IMR-90 (cell line): ENCODE measurements around the gene COG1. TPM values are rescaled to one million over a fixed set of nuclear protein-coding genes. Genes with fewer than 3 reads are reported as not detected.

Experiments used
- ATAC-seq: fragments of 200-7000 bp; cut with Tn5 transposase; 2 replicates; pipeline ENCODE4 v1.9.1; 2020; ENCODE audit warnings: low read depth, mild to moderate bottlenecking, moderate library complexity
- BruUV-seq: library from RNA; stranded (reverse); fragments of 400-500 nt; replicated peaks from 2 replicates; lab custom pipeline; 2021; lab: Mats Ljungman, UMichigan
- CTCF ChIA-PET: fragments of 300-600 bp; formaldehyde crosslinking; extraction: SDS; loops from one replicate; lab custom pipeline; 2021; ENCODE audit warnings: antibody characterized with exemption; lab: Yijun Ruan, JAX
- POLR2A ChIA-PET: fragments of 300-600 bp; sonication (Branson Sonifier 250); formaldehyde crosslinking; loops from one replicate; lab custom pipeline; 2022; ENCODE audit warnings: antibody characterized with exemption; ENCODE audit not compliant: unreplicated experiment; lab: Charles Lee
- DNase-seq: peaks from one replicate; pipeline ENCODE4 v3.0.0; 2013
- H2AFZ ChIP-seq: replicated peaks from 2 replicates; pipeline ENCODE3; 2013; ENCODE audit warnings: low read length, mild to moderate bottlenecking; ENCODE audit not compliant: poor library complexity
- H2AK5ac ChIP-seq: 2 replicates; pipeline ENCODE4 v1.6.1; 2013; ENCODE audit warnings: low read depth, low read length, inconsistent platforms
- H2AK9ac ChIP-seq: replicated peaks from 2 replicates; pipeline ENCODE3; 2013; ENCODE audit warnings: mild to moderate bottlenecking, low read depth, low read length, moderate library complexity; ENCODE audit not compliant: poor library complexity
- H2BK120ac ChIP-seq: 2 replicates; pipeline ENCODE4 v1.6.1; 2013; ENCODE audit warnings: low read depth, low read length, inconsistent platforms
- H2BK15ac ChIP-seq: 3 replicates; pipeline ENCODE4 v1.6.1; 2013; ENCODE audit warnings: low read depth, low read length, inconsistent platforms
- H2BK20ac ChIP-seq: 2 replicates; pipeline ENCODE4 v1.6.1; 2013; ENCODE audit warnings: low read depth, mild to moderate bottlenecking, inconsistent platforms, low read length, moderate library complexity
- H2BK5ac ChIP-seq: 2 replicates; pipeline ENCODE4 v1.6.1; 2013; ENCODE audit warnings: mild to moderate bottlenecking, low read depth, low read length, inconsistent platforms; ENCODE audit not compliant: poor library complexity, severe bottlenecking
- H3K14ac ChIP-seq: replicated peaks from 2 replicates; pipeline ENCODE4 v1.6.1; 2013; ENCODE audit warnings: low read depth, low read length, inconsistent platforms
- H3K18ac ChIP-seq: 2 replicates; pipeline ENCODE4 v1.6.1; 2013; ENCODE audit warnings: low read depth, low read length, control low read depth
- H3K23ac ChIP-seq: 2 replicates; pipeline ENCODE4 v1.6.1; 2013; ENCODE audit warnings: low read depth, low read length, inconsistent platforms
- H3K27ac ChIP-seq: 2 replicates; pipeline ENCODE4 v1.5.1; 2013; ENCODE audit warnings: mild to moderate bottlenecking, control low read depth, low read length; ENCODE audit not compliant: insufficient read depth
- H3K27me3 ChIP-seq: 2 replicates; pipeline ENCODE4 v1.6.1; 2013; ENCODE audit warnings: low read length; ENCODE audit not compliant: control insufficient read depth, insufficient read depth
- H3K36me3 ChIP-seq: 2 replicates; pipeline ENCODE4 v1.6.1; 2013; ENCODE audit warnings: low read length, mixed read lengths; ENCODE audit not compliant: control insufficient read depth, insufficient read depth
- H3K4ac ChIP-seq: 2 replicates; pipeline ENCODE4 v1.6.1; 2013; ENCODE audit warnings: low read depth, low read length, inconsistent platforms
- H3K4me1 ChIP-seq: 2 replicates; pipeline ENCODE4 v1.6.1; 2013; ENCODE audit warnings: low read length, mixed read lengths; ENCODE audit not compliant: control insufficient read depth, insufficient read depth
- H3K4me2 ChIP-seq: 2 replicates; pipeline ENCODE4 v1.6.1; 2013; ENCODE audit warnings: low read depth, mild to moderate bottlenecking, control low read depth, low read length, moderate library complexity
- H3K4me3 ChIP-seq: 2 replicates; pipeline ENCODE4 v1.5.1; 2013; ENCODE audit warnings: low read depth, mild to moderate bottlenecking, control low read depth, low read length, moderate library complexity; ENCODE audit not compliant: insufficient read depth
- H3K56ac ChIP-seq: 2 replicates; pipeline ENCODE4 v1.6.1; 2013; ENCODE audit warnings: low read length, inconsistent platforms; ENCODE audit not compliant: insufficient read depth; ENCODE audit errors: extremely low read depth
- H3K79me1 ChIP-seq, 2 experiments: 2 replicates each; pipeline ENCODE4 v1.6.1; 2013; ENCODE audit warnings: low read length in 2 of 2, inconsistent platforms in 1 of 2, low read depth in 1 of 2
- H3K9ac ChIP-seq: 2 replicates; pipeline ENCODE4 v1.6.1; 2013; ENCODE audit warnings: low read depth, low read length, control low read depth
- H3K9me1 ChIP-seq: 2 replicates; pipeline ENCODE4 v1.6.1; 2013; ENCODE audit warnings: low read length, inconsistent platforms; ENCODE audit not compliant: insufficient read depth
- H3K9me3 ChIP-seq: 2 replicates; pipeline ENCODE4 v1.6.1; 2013; ENCODE audit warnings: low read length; ENCODE audit not compliant: control insufficient read depth, insufficient read depth
- H4K20me1 ChIP-seq: 2 replicates; pipeline ENCODE4 v1.6.1; 2013; ENCODE audit warnings: low read length, inconsistent platforms; ENCODE audit not compliant: insufficient read depth
- H4K5ac ChIP-seq: 2 replicates; pipeline ENCODE4 v1.6.1; 2013; ENCODE audit warnings: mild to moderate bottlenecking, low read depth, low read length, control low read depth
- H4K8ac ChIP-seq, 2 experiments: 2 replicates each; pipeline ENCODE4 v1.6.1; 2013; ENCODE audit warnings: low read depth in 2 of 2, low read length in 2 of 2, control low read depth in 1 of 2, inconsistent platforms in 1 of 2
- H4K91ac ChIP-seq: 2 replicates; pipeline ENCODE4 v1.6.1; 2013; ENCODE audit warnings: low read depth, low read length, inconsistent platforms; ENCODE audit not compliant: insufficient read depth
- BHLHE40 ChIP-seq: fragments of 150-350 bp; IDR thresholded peaks from 2 replicates; pipeline ENCODE4 v1.6.1; 2016; ENCODE audit warnings: mild to moderate bottlenecking, low read depth, low read length
- CEBPB ChIP-seq: IDR thresholded peaks from 2 replicates; pipeline ENCODE4 v1.6.1; 2012; ENCODE audit warnings: low read depth, low read length, improper control_type of control experiment
- CTCF ChIP-seq: conservative IDR thresholded peaks from 2 replicates; pipeline ENCODE4 v1.5.1; 2012; ENCODE audit warnings: mild to moderate bottlenecking, low read depth, low read length, improper control_type of control experiment
- ELK1 ChIP-seq: fragments of 150-350 bp; IDR thresholded peaks from 2 replicates; pipeline ENCODE4 v1.6.1; 2016; ENCODE audit warnings: low read depth, mild to moderate bottlenecking, low read length, moderate library complexity, borderline replicate concordance
- MXI1 ChIP-seq: IDR thresholded peaks from 2 replicates; pipeline ENCODE4 v1.6.1; 2012; ENCODE audit warnings: low read depth, mild to moderate bottlenecking, low read length, moderate library complexity, borderline replicate concordance
- NFE2L2 ChIP-seq: fragments of 150-350 bp; IDR thresholded peaks from 2 replicates; pipeline ENCODE4 v1.6.1; 2016; ENCODE audit warnings: low read depth, mild to moderate bottlenecking, low read length
- RAD21 ChIP-seq: IDR thresholded peaks from 2 replicates; pipeline ENCODE4 v1.6.1; 2012; ENCODE audit warnings: low read length, improper control_type of control experiment
- RFX5 ChIP-seq: IDR thresholded peaks from 2 replicates; pipeline ENCODE4 v1.8.0; 2012; ENCODE audit warnings: low read depth, mild to moderate bottlenecking, low read length, moderate library complexity
- SMC3 ChIP-seq: fragments of 150-350 bp; IDR thresholded peaks from 2 replicates; pipeline ENCODE4 v1.6.1; 2016; ENCODE audit warnings: low read depth, mild to moderate bottlenecking, antibody characterized with exemption, low read length, moderate library complexity
- WGBS, 2 experiments: methylation state at CpG; one replicate each; pipeline versions ENCODE4 v1.1.5 to v1.1.7; 2013; ENCODE audit warnings: missing lambda C conversion rate in 2 of 2; ENCODE audit not compliant: insufficient read length in 1 of 2; ENCODE audit errors: extremely low coverage in 2 of 2; 5-methylcytosine and 5-hydroxymethylcytosine counted together
- dilution Hi-C: fragments of 300-500 bp; cut with HindIII; formaldehyde crosslinking; loops from one replicate; pipeline ENCODE4 v1.14.3; 2018; ENCODE audit warnings: low sequenced_read_pairs; ENCODE audit not compliant: unreplicated experiment
- in situ Hi-C: fragments of 300-500 bp; cut with MboI; formaldehyde crosslinking; loops from 3 replicates; pipeline ENCODE4 v1.14.3; 2019; ENCODE audit warnings: low sequenced_read_pairs, inconsistent platforms, mixed read lengths
- intact Hi-C: fragments of 100-400 bp; cut with micrococcal nuclease; formaldehyde crosslinking; loops from 2 replicates; pipeline ENCODE4 v1.10.0; 2022
- polyA plus RNA-seq, 3 experiments: library from polyadenylated mRNA; depleted of rRNA; stranded (reverse); fragments of >200 nt; gene quantifications; 2 replicates each; pipeline ENCODE4 v1.2.3, GENCODE V29; 2012; ENCODE audit warnings: low replicate concordance in 1 of 3
- total RNA-seq: library from RNA; depleted of rRNA; stranded (reverse); fragments of >200 nt; gene quantifications from 2 replicates; pipeline ENCODE4 v1.2.3, GENCODE V29; 2012

Gene COG1
- total and polyA plus RNA-seq, 2 of the 4 experiments (the other 2 are of a cell fraction): 18.3 to 35.1 TPM

GRCh38 chr17:73170324-73170723, 22.5 kb upstream of the COG1 start:
- no peak overlapping the region for H3K4me3 ChIP-seq
- no peak overlapping the region for H2AFZ ChIP-seq
- no peak overlapping the region for H3K23ac ChIP-seq
- no peak overlapping the region for H2AK9ac ChIP-seq
- H3K14ac ChIP-seq: no peak overlapping the region
- BruUV-seq: no TSS peak
- no peak for TF ChIP-seq RFX5
- TF ChIP-seq RAD21: no peak
- TF ChIP-seq CEBPB: no peak
- no peak for TF ChIP-seq NFE2L2
- TF ChIP-seq ELK1: no peak
- TF ChIP-seq CTCF: no peak
- no peak for TF ChIP-seq SMC3
- no peak for TF ChIP-seq BHLHE40
- TF ChIP-seq MXI1: no peak
- peaks cover 35% of the 10 kb centered on the region for H3K27me3 ChIP-seq
- in situ Hi-C loops: no loop called here
- no peaks in the 10 kb centered on the region; the same call in 1 of the 2 replicates for H3K9me1 ChIP-seq
- H2BK15ac ChIP-seq: no peak overlapping the region
- H3K18ac ChIP-seq: no peak overlapping the region
- no peak overlapping the region for H4K5ac ChIP-seq
- H2BK120ac ChIP-seq: no peak overlapping the region
- DNase-seq (no peak), ATAC-seq (no peak)
- no peaks in the 10 kb centered on the region for H3K36me3 ChIP-seq
- H3K56ac ChIP-seq: no peak overlapping the region
- dilution Hi-C loops: no loop called here
- no peaks in the 10 kb centered on the region for H3K79me1 ChIP-seq
- no peak overlapping the region for H3K9ac ChIP-seq
- no CpG with 5 or more reads among the region's 5 CpGs for WGBS, 2 experiments
- H4K8ac ChIP-seq: no peak overlapping the region
- no peak overlapping the region for H3K4ac ChIP-seq
- CTCF ChIA-PET: no interaction called here
- no peak overlapping the region for H2BK20ac ChIP-seq
- no peak overlapping the region for H3K4me2 ChIP-seq
- no peak overlapping the region for H2BK5ac ChIP-seq
- peaks cover 6% of the 10 kb centered on the region; the same call in 1 of the 2 replicates for H3K4me1 ChIP-seq
- peaks cover 2% of the 10 kb centered on the region; the same call in 1 of the 2 replicates for H3K9me3 ChIP-seq
- no peak overlapping the region for H3K27ac ChIP-seq
- POLR2A ChIA-PET: no interaction called here
- intact Hi-C loops: no loop called here
- no peaks in the 10 kb centered on the region for H4K20me1 ChIP-seq
- no peak overlapping the region for H2AK5ac ChIP-seq
- H4K91ac ChIP-seq: no peak overlapping the region
